CD4-positive, alpha-beta T cell treated with Interferon gamma for 1 hour (primary cell): Measurements from ENCODE around the gene OR5H6.
"Not testable (repeated sequence)": the region's sequence is repeated elsewhere in the genome, so short reads cannot be mapped to it uniquely, and the experiment has no call there.

Experiments
- DNase-seq: peaks from one replicate; pipeline ENCODE4 v3.0.0-alpha.2; 2020

OR5H6 gene

DNA sequence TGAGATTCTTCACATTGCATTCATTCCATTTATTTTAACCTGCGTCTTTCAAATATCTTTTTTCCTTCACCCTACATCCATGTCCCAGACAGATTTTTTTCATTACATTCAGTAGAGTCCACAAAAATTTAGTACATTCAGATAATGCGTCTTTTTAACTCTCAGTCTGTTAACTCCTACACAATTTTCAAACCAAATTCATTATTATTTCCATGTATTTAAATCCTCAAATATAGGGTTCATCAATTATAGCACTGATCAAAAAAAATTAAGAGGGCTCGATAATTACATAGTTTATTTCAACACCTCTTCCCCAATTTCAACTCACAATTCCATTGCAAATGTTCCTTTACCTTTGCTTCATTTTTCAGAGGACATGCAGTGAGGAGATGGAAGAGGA is at the start of gene OR5H6:
Gene OR5H6 (plus strand): TSS at position 301 of the 400 bp plus-strand sequence. CDS start 89 bp downstream, at position 390.
- no peak for DNase-seq

DNA sequence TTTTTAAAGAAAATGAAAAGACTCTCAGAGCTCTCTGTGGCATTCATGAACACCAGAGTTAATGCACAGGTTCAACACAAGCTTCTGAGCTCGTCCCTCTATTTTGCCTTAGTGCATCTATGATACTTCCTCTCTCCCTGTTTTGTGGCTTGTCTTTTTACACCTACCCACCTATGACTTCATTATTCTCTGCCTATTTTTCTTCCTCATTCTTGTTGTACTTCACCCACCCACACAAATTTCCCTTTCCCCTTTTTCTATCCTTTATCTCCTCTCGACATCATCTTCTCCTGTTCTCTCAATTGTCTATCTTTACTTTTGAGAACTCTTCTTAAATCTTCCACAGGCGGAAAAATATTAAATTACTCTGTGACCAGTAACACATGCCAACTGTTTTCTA is 49.0 kb upstream of the OR5H6 start:
- DNase-seq = no peak

DNA sequence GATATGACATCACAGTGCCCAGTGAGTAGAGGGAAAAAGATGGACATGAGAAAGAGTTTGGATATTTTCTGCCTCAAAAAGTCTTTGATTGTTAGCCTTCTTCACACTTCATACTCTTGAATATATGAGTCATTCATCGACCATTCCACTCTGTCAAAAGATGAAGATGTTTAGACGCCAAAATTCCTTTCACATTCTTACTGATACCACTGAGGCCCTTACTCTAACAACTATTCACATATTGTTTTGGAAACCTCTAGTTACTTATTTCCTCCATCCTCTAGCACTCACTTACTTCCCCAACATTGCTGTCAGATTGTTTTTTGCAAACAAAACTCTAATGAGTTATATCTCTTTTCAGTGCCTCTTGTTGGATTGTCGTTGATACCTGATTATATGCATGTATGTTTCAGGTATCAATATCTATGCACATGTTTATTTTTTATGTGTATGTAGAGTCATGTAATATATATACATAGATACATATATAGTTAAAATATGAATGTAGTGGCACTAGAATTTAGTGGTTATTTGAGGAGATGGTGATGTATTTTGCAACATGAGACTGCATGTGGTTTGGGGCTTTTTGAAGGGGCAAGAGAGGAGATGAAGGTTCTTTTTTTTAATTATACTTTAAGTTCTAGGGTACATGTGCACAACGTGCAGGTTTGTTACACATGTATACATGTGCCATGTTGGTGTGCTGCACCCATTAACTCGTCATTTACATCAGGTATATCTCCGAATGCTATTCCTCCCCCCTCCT is 40.0 kb upstream of the OR5H6 start:
- DNase-seq = no peak

DNA sequence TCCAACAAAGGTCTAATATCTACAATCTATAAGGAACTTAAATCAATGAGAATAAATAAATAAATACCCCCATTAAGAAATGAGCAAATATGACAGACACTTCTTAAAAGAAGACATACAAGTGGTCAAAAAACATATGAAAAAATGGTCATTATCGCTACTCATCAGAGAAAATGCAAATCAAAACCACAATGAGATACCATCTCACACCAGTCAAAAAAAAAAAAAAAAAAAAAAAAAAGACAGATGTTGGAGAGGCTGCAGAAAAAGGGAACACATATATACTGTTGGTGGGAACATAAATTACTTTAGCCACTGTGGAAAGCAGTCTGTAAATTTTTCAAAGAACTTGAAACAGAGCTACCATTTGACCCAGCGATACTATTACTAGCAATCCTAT is 31.6 kb upstream of the OR5H6 start:
- no peak for DNase-seq

DNA sequence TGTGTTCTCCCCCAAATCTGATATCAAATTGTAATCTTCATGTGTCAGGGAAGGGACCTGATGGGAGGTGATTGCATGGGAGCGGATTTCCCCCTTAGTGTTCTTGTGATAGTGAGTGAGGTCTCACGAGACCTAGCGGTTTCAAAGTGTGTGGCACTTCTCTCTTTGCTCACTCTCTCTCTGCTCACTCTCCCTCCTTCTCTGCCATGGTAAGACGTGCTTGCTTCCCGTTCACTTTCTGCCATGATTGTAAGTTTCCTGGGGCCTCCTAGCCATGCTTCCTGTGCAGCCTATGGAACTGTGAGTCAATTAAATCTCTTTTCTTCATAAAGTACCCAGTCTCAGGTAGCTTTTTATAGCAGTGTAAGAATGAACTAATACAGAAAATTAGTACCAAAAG is 30.6 kb upstream of the OR5H6 start:
- DNase-seq = no peak

DNA sequence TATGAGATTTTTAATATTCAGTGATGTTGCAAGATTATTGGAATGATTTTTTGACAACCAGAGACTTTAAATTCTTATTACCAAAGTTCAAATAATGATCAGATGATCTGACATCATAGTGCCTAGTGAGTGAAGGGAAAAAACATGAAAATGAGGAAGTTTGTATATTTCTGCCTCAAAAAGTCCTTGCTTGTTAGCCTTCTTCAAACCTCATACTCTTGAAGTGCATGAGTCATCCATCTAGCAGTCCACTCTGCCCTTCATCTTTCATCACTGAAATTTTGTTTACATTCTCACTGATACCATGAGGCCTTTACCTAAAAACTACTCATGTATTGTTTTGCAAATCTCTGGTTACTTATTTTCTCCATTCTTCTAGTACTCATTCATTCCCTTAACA is 23.9 kb upstream of the OR5H6 start:
- DNase-seq = no peak

DNA sequence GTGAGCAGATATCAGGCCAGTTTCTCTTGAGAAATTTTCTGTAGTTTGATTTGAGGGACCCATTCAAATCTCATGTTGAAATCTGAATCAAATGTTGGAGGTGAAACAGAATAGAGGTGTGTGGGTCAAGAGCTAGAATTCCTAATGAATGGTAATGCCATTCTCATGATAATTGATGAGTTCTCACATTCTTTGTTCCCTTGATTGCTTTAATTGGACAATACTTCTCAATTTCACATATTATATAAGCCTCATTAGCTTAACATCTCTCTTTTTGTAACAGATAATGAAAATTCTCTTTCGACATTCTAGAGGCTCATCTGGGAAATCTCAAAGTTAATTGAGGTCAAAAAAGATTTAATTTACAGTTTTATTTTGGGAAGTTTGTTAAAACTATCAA is 21.9 kb upstream of the OR5H6 start:
- DNase-seq = no peak

DNA sequence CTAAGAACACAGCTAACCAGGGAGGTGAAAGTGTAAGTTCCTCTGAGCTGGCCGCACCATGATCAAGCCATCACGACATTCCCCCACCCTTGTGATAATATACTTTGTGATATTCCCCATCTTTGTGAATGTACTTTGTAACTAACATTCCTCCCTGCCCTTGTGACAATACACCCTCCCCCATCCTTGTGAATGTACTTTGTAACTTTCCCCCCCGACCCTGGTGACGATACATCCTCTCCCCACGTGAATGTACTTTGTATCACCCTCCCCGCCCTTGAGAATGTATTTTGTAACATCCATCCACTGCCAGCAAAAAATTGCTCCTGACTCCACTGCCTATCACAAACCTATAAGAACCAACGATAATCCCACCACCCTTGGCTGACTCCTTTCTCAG is 20.2 kb upstream of the OR5H6 start:
- no peak for DNase-seq

DNA sequence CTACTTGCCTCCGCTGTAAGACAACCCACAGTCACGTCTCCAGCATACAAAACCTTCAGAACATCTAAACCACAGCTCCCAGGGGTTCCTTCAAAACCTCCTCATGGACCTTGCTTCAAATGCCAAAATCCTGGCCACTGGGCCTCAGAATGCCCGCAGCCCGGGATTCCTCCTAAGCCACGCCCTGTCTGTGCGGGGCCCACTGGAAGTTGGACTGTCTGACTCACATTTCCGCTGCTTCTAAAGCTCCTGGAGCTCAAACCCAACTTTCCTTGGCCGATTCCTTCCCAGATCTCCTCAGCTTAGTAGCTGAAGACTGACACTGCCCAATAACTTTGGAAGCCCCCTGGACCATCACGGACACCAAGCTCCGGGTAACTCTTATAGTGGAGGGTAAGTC is 17.9 kb upstream of the OR5H6 start:
- no peak for DNase-seq

DNA sequence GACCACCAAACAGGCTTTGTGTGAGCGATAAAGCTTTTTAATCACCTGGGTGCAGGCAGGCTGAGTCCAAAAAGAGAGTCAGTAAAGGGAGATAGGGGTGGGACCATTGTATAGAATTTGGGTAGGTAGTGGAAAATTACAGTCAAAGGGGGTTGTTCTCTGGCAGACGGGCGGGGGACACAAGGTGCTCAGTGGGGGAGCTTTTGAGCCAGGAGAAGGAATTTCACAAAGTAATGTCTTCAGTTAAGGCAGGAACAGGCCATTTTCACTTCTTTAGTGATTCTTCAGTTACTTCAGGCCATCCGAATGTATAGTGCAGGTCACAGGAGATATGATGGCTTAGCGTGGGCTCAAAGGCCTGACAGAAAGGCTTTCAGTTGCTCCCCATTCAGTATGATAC is 8.0 kb upstream of the OR5H6 start:
- DNase-seq = not testable (repeated sequence)

DNA sequence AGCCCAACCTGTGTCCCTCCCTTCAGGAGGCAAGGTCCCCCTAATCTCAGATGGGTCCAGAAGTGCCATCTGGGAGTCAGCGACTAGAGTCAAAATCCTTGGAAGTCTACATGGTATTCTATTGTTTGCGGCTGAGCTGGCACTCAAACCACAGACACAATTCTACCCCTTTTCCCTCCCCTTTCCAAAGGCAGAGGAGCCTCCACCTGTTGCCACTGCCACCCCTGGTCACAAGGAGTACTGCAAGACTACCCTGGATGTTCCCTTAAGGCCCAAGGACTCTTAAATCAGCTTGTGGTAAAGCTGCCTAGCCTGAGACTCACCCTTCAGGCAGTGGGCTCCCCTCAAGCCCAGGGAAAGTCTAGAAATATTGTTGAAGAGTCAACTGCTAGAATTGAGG is 4.3 kb upstream of the OR5H6 start:
- no peak for DNase-seq

DNA sequence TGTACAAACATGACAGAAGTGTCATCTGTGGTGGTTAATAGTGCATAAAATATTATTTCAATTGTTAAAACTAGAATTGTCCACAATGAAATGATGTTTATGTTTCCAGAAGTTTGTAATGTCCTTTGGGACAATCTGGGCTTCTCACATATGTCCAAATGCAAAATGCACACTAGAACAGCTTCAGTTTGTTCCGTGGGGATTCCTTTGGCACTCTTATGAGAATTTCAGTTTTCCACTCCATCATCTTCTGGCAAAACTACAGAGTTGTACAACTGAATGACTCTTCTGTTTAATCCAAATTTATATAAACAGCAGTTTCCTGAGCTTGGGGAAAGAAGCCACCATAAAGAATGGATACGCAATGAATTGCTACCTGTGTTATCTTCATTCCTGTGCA is 2.0 kb upstream of the OR5H6 start:
- DNase-seq = no peak

DNA sequence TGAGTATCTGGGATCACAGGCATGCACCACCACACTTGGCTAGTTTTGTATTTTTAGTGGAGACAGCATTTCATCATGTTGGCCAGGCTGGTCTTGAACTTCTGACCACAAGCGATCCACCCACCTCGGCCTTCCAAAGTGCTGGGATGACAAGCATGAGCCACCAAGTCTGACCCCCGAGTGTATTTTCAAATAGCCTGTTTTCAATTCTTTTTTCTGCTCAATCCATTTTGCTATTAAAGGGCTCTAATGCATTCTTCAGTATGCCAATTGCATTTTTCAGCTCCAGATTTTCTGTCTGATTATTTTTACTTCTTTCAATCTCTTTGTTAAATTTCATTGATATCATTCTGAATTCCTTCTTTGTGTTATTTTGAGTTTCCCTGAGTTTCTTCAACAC is 5.8 kb downstream of the OR5H6 start:
- no peak for DNase-seq

DNA sequence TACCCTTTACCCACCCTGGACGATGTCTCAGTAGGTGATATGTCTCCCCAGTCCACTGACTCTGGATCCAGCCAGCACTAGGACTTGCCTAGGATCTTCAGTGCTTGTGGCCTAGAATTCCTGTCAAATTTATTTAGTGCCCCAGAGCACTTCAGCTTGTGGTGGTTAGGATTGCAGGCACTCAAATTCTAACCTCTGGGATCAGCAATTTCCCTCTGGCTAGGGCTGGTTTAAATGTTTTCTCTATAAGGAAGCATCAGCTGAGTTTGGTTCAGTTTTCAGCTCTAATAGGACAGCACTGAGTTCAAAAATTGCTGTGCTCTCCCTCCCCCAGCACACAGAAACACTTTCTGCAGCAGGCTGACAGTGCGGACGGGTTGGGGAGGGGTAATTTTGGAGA is 8.1 kb downstream of the OR5H6 start:
- no peak for DNase-seq

DNA sequence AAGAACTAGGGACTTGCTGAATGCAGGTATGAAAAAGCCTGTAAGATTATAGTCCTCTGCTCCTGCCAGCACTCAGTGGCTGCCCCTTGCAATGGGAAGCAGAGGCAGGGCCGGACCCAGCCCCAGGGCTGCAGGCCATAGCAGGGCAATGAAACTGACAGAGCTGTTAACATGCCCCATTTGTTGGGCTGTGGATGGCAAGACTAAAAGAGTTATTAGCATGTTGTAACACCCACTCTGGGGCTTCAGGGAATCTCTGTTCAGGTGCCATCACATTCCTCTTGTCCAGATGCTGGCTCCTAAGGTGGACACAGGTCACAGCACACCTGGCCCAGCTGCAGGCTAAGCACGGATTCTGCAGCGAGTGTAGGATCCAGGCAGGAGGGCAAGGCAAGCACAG is 10.9 kb downstream of the OR5H6 start:
- no peak for DNase-seq

DNA sequence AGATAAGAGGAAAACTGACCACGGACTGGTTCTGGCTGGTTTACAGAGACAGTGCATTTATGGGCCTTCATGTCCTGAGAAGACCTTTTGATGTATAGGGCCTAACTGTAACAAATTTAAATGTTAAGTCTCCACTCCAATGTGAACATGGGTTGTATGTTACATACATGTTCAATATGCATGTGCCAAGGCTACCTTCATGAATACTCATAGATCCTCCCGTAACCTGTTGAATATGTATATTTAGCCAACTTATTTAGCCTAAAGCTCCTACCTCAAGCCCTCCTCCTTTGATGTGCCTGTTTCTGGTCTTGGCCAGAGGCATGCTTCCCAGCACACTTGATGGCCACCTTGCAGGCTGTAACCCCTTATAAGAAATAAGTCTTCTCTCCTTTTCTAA is 18.2 kb downstream of the OR5H6 start, which contains the start of gene OR5H2:
Gene OR5H2 (plus strand): TSS at position 301 of the 400 bp plus-strand sequence. CDS start 398 bp downstream, outside the sequence.
- no peak for DNase-seq

DNA sequence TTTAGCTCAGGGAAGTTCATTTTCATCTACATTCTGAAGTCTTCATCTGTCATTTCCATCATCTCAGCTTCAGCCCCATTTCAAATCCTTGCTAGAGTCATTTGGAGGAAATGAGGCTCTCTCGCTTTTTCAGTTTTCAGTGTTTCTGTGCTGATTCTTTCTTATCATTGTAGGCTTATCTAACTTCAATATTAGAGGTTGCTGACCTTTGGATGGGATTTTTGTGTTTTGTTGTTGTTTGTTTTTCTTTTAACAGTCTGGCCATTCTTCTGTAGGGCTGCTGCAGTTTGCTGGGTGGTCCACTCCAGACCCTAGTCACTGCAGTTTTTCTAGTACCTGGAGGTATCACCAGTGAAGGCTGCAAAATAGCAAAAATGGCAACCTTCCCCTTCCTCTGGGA is 26.9 kb downstream of the OR5H6 start:
- no peak for DNase-seq

DNA sequence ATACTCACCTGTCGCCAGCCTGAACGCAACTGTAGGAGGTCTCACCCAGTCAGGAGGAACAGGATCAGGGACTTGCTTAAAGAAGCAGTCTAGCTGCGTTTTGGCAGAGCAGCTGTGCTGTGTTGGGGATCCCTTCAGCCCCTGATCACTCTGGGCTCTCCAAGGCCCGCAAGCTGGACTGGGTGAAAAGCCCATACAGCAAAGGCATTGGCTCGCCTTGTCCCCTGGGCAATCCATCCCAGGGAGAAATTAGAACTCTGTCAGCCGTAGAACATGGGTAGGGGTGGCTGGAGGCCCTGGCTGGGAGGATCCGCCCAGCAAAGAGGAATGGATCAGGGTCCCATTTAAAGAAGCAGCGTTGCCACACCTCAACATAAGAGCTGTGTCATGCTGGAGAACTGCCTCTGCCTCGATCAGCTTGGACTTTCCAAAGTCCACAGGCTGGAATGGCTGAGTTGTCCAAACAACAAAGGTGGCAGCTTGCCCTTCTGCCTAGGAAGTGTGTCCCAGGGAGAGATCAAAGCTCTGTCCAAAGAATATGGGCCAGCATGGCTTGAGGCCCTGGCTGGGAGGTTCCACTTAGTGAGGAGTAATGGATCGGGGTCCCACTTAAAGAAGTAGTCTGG is 27.4 kb downstream of the OR5H6 start:
- no peak for DNase-seq
